Amniotic epithelial cell (primary cell): ENCODE data around the gene RASAL2.
A peak's percentile ranks its signal among the peaks of the same experiment; 100 is the strongest.

Source experiments
- DNase-seq: peaks from one replicate; pipeline ENCODE4 v3.0.0-alpha.2; 2010; ENCODE audit warnings: low read depth

The RASAL2 gene

DNA sequence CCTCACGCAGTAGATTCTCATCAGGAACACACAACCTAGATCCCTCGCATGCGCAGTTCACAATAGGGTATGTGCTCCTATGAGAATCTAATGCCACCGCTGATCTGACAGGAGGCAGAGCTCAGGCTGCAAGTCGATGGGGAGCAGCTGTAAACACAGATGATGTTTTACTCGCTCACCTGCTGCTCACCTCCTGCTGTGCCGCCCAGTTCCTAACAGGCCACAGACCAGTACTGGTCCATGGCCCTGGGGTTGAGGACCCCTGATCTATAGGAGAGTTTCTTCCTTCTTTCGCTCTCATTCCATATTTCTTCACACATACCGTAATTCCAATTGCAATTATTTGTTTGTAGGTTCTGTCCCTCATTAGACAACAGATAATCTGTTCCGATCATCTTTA, 299.5 kb downstream of the RASAL2 start:
- DNase-seq = no peak

GRCh38 chr1:178396789-178397188, 302.9 kb downstream of the RASAL2 start:
- no peak for DNase-seq

- peak; percentile 37 for DNase-seq
Observed at GRCh38 chr1:178397678-178398077, 303.8 kb downstream of the RASAL2 start.

- DNase-seq = no peak
Observed at GRCh38 chr1:178399177-178399728, 305.3 kb downstream of the RASAL2 start.

DNA sequence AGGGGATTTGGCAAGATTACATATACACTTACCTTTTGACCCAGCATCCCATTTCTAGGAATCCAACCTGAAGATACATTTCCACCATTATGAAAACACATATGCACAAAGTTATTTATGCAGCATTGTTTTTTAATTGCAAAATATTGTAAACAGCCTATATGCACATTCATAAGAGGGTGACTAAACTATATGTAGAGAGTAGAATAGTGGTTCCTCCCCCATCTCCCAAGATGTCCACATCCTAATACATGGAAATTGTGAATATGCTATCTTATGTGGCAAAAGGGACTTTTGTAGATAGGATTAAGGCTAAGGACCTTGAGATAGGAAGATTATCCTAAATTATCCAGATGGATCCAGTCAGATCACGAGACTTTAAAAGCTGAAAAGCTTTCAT, 311.2 kb downstream of the RASAL2 start:
- no peak for DNase-seq

DNA sequence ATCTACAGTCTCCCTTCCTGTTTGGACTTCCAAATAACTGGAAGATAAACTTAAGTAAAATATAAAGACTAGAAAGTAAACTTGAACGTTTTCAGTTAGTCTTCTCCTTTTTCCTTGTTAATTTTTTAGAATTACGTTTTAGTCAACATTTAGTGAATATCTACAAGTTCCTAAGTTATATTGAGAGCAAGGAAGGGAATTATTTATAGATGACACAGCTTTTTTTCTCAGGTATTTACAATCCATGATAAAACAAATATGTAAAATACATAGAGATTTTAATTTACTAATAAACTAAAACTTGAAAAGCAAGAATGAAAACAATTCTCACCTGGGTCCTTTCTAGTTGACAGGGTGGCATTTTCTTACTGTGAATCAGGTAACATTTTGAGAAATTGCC, 313.3 kb downstream of the RASAL2 start:
- DNase-seq = no peak

GRCh38 chr1:178407655-178408054, 313.8 kb downstream of the RASAL2 start:
- no peak for DNase-seq

DNA sequence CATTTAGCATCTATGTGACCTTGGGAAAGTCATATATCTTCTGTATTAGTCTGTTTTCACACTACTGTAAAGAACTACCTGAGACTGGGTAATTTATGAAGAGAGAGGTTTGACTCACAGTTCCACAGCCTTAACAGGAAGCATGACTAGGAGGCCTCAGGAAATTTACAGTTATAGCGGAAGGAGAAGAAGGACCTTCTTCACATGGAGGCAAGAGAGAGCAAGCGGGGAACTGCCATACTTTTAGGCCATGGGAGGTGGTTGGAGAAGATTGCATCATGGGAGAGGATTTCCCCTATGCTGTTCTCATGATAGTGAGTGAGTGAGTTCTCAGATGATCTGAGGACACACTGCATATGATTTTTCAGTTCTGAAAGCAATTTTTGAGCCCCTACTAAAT, 315.0 kb downstream of the RASAL2 start:
- DNase-seq = no peak

DNA sequence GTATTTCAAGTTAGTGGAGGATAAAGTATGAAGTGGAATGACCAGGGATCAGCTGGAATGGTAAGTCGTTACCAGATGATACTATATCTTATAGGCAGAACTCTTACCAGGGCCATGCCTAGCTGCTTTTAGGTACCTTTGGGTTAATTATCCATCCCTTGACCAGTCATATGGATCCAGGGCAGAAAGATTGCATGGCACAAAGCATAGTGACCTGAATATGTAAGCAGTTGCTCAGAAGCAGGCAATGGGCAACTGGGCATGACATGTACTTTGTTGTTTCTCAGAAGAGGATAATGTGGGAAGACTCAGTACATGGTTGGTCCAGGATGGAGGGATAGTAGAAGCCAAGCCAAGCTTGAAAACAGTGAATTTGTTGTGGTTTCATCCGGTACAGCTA, 315.6 kb downstream of the RASAL2 start:
- DNase-seq = no peak

- DNase-seq = no peak
Observed at GRCh38 chr1:178411756-178412399, 318.0 kb downstream of the RASAL2 start.

DNA sequence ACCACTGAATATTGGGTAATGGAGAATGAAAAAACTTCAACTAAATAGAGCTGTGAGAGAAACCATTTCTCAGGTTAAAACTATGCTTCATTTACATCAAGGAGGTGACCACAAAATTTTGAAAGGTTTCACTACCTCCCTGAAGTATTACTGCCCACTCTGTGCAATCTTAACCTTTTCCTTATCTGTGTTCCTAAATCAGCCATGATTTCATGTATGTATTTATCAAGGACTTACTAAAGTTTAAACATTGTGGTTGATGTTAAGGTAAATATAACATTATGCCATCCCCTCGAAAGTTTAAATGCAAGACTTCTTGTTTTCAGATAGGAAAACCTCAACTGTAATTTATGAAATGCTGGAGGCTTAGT, 318.5 kb downstream of the RASAL2 start:
- DNase-seq = peak; percentile 96

- peak; percentile 72 for DNase-seq
Observed at GRCh38 chr1:178417858-178418257, 324.0 kb downstream of the RASAL2 start.

- DNase-seq = no peak
Observed at GRCh38 chr1:178418284-178418955, 324.5 kb downstream of the RASAL2 start.

DNA sequence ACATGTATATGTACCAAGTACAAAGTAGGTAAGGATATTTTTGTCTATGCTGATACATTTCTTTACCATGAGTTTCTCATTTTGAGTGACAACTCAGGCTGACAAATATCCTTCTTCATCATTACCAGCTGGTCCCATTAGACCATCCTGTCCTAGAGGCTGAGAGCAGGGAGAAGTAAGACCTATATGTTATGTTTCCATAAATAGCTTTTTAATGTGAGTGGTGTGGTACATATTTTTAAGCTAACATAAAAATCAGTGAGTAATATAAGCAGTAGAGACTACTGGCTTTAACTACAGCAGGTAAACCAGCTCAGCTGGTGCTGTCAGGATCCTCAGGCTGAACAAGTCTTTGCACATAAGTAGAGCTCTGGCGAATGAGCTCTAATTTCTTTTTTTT, 340.5 kb downstream of the RASAL2 start:
- no peak for DNase-seq

- DNase-seq = no peak
Observed at GRCh38 chr1:178434899-178435435, 341.1 kb downstream of the RASAL2 start.

DNA sequence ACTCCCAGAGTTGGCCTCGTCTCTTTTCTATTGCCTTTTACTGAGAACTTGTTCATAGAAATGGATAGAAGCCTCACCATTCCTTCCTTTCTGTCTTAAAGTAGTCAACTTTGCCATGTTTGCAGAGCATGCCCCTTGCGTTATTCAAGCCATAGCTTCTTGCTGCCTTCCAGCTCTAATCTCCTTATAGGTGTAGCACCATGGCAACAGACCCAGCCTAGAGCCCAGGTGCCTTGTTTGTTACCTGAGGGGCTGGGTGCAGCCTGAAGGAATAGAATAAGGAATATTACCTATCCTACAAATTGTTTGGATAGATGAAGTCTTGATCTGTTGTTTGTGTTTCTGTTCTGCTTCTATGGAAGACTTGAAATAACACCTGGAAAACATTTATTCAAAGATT, 343.0 kb downstream of the RASAL2 start:
- DNase-seq = no peak

GRCh38 chr1:178438432-178438831, 344.5 kb downstream of the RASAL2 start:
- DNase-seq = peak; percentile 6

DNA sequence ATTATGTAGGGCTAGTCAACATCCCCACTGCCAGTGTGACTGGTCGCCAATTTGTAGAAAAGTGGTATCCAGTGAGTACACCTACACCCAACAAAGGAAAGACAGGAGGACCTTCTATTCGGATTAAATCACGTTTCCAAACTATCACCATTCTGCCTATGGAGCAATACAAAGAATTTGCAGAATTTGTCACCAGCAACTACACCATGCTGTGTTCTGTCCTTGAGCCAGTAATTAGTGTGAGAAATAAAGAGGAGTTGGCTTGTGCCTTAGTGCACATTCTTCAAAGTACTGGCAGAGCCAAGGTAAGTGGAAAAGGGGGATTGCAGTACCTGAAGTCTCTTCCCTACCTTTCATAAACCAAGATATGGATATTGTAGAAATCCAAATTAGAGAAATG, 349.0 kb downstream of the RASAL2 start:
- no peak for DNase-seq

GRCh38 chr1:178450871-178451270, 357.0 kb downstream of the RASAL2 start:
- DNase-seq = peak; percentile 40

- DNase-seq = peak; percentile 83
Observed at GRCh38 chr1:178451529-178451928, 357.6 kb downstream of the RASAL2 start.

DNA sequence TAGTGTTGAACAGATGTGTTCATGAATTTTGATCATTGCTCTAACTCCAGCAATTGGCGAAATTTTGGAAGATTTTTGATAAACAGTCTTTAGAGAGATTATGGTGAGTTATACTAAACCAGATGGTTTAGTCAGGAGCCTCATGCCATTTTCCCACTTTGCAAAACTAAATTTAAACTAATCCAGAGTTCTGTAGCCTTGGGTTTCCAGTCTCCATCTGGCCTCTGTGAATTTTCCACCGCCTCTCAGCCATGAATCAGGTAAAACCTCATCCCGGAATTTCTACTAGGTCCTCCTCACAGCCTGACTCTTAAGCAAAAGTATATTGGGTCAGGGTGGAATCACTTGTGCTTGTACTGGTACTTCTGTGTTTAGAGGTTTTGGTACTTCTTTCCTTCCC, 358.1 kb downstream of the RASAL2 start:
- no peak for DNase-seq

GRCh38 chr1:178456472-178456871, 362.6 kb downstream of the RASAL2 start:
- DNase-seq = no peak

GRCh38 chr1:178457651-178458050, 363.7 kb downstream of the RASAL2 start:
- no peak for DNase-seq

DNA sequence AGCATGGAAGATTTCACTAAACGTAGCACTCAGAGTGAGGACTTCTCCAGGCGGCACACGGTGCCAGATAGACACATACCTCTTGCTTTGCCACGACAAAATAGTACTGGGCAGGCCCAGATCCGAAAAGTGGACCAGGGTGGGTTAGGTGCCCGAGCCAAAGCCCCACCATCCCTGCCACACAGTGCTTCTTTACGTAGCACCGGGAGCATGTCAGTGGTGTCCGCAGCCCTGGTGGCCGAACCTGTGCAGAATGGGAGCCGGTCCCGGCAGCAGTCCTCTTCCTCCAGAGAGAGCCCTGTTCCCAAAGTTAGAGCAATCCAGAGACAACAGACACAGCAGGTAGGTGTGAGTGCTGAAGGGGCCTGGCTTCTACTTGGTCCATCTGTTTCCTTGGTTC, 364.3 kb downstream of the RASAL2 start:
- no peak for DNase-seq
